RWPE2 (cell line): ENCODE results near the gene HOXC9.

ENCODE experiments used
- ATAC-seq: fragments of 200-7000 bp; cut with Tn5 transposase; 3 replicates; pipeline ENCODE4 v1.9.1; 2021; ENCODE audit warnings: low read depth
- DNase-seq: peaks from one replicate; pipeline ENCODE4 v3.0.0-alpha.2; 2020; ENCODE audit warnings: low spot score
- H3K27ac ChIP-seq: fragments of 450-650 bp; 2 replicates; pipeline ENCODE4 v1.5.1; 2017; ENCODE audit warnings: mild to moderate bottlenecking; ENCODE audit not compliant: poor library complexity, severe bottlenecking
- H3K27me3 ChIP-seq: fragments of 250-450 bp; sonication (Bioruptor Pico); 2 replicates; pipeline ENCODE4 v1.5.1; 2021; ENCODE audit warnings: mild to moderate bottlenecking, moderate library complexity; ENCODE audit not compliant: insufficient read depth, poor library complexity, severe bottlenecking
- H3K36me3 ChIP-seq: fragments of 250-450 bp; sonication (Bioruptor Pico); 2 replicates; pipeline ENCODE4 v1.5.1; 2020; ENCODE audit warnings: low read depth, mild to moderate bottlenecking, moderate library complexity
- H3K4me1 ChIP-seq: fragments of 250-450 bp; sonication (Bioruptor Pico); 2 replicates; pipeline ENCODE4 v1.5.1; 2021; ENCODE audit warnings: mild to moderate bottlenecking, moderate library complexity; ENCODE audit not compliant: insufficient read depth, poor library complexity, severe bottlenecking
- H3K4me3 ChIP-seq: fragments of 250-450 bp; sonication (Bioruptor Pico); 2 replicates; pipeline ENCODE4 v1.5.1; 2021; ENCODE audit warnings: mild to moderate bottlenecking, moderate library complexity; ENCODE audit not compliant: severe bottlenecking
- H3K9me3 ChIP-seq: fragments of 250-450 bp; sonication (Bioruptor Pico); 2 replicates; pipeline ENCODE4 v1.5.1; 2021; ENCODE audit warnings: mild to moderate bottlenecking, moderate library complexity; ENCODE audit not compliant: severe bottlenecking
- TF ChIP-seq, protein P1 (sequence below): fragments of 450-650 bp; IDR thresholded peaks from one replicate; pipeline ENCODE4 v1.5.1; 2017; ENCODE audit warnings: mild to moderate bottlenecking, moderate library complexity; ENCODE audit not compliant: poor library complexity, severe bottlenecking

Gene HOXC9

DNA sequence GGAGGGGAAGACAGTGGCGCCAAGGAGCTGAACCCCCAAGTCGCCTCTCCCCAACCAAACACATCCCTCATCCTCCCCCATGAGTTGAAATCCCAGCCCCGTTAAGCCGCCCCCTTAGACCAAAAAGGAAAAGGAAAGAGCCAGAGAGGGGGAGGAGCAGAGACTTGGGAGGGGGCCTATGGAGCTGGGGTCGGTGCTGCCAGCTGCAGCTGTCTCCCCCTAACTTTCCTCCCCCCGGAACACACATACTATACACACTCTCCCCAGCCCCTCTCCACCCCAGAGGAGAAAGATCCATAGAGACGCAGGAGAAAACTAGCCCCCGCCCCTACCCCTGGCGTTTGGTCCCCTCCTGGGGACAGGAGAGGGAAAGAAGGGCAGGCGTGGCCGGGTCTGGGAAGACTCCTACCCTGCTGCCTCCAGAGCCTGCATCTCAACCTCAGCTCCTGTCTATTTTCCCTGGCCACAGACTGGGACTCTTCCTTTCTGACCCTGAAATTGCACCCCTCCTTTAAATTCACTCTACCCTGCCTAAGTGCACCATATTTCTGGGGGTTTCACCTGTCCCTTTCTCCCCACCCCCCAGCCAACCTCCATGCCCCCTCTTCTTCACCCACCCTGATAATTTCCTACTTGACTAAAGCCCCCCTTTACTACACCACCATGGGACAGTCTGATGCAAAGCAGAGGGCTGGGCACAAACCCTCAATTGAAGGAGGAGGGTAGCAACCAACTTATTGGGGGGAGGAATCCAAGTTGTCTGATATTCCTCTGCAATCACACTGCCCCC lies 1.7 kb upstream of the HOXC9 start:
- no peak overlapping the region for H3K4me3 ChIP-seq
- TF ChIP-seq, protein P1, sequence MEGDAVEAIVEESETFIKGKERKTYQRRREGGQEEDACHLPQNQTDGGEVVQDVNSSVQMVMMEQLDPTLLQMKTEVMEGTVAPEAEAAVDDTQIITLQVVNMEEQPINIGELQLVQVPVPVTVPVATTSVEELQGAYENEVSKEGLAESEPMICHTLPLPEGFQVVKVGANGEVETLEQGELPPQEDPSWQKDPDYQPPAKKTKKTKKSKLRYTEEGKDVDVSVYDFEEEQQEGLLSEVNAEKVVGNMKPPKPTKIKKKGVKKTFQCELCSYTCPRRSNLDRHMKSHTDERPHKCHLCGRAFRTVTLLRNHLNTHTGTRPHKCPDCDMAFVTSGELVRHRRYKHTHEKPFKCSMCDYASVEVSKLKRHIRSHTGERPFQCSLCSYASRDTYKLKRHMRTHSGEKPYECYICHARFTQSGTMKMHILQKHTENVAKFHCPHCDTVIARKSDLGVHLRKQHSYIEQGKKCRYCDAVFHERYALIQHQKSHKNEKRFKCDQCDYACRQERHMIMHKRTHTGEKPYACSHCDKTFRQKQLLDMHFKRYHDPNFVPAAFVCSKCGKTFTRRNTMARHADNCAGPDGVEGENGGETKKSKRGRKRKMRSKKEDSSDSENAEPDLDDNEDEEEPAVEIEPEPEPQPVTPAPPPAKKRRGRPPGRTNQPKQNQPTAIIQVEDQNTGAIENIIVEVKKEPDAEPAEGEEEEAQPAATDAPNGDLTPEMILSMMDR: no peak
- DNase-seq: no peak

DNA sequence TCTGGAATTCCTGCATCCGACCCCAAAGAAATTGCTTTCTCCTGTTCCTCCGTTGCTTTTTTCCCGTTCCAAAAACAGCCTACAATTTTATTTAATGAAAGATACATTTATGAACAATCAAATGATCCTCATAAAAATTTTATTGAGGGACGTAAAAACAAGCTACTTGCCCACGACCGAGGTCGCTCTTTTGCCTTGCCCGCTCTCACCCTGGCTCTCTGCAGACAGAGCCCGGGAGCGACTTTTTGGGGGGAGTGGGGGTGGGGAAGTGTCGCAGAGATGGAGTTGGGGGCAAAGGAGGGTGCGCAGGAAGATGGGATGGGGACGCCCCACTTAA lies 1.1 kb upstream of the HOXC9 start:
- TF ChIP-seq, protein P1: no peak
- no peaks in the 10 kb centered on the region for H3K36me3 ChIP-seq
- ATAC-seq (no peak), DNase-seq (no peak)
- H3K9me3 ChIP-seq: no peaks in the 10 kb centered on the region
- peaks cover 90% of the 10 kb centered on the region for H3K27me3 ChIP-seq
- peak overlapping the region; percentile 44 for H3K4me3 ChIP-seq
- H3K27ac ChIP-seq: no peak overlapping the region
- no peaks in the 10 kb centered on the region for H3K4me1 ChIP-seq

More for the DNA sequence above, 1.7 kb upstream of the HOXC9 start:
- ATAC-seq: no peak
- Histone ChIP-seq H3K9me3 (no peaks in the 10 kb centered on the region), H3K4me1 (no peaks in the 10 kb centered on the region), H3K36me3 (no peaks in the 10 kb centered on the region), H3K27me3 (peaks cover 93% of the 10 kb centered on the region), H3K27ac (no peak overlapping the region)

DNA sequence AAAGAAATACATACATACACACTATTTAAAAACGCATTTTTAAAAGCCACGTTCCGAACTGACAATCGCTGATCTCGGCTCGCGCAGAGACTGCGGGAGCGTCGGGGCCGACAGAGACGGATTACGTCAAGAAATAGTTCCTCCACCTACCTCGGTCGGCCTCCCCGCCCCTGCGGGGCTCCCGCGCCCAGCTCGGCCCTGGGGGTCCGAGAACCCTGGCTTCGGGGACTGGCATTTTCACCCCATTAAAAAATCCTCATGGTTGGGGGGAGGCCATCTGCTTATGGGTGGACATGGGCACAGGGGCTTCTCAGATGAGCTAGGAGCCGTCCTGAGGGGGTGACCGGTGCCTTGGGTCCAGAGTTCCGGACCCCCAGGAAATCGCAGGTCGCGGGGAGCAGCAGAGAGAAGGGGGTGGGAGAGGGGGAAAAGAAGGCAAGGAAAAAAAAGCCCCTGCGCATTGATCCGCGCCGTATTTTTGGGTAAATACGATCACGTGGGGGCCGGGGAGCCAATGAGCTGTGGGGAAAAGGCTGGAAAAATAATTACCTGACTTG lies 324 bp upstream of the HOXC9 start:
- peaks cover 90% of the 10 kb centered on the region for H3K27me3 ChIP-seq
- DNase-seq: no peak
- H3K27ac ChIP-seq: peak overlapping the region; percentile 20
- H3K36me3 ChIP-seq: no peaks in the 10 kb centered on the region
- H3K9me3 ChIP-seq: no peaks in the 10 kb centered on the region
- no peaks in the 10 kb centered on the region for H3K4me1 ChIP-seq
- TF ChIP-seq, protein P1: no peak
- ATAC-seq: 0 out of 3 replicates have a peak, but pooled peaks have one; percentile 5
- H3K4me3 ChIP-seq: peak overlapping the region; percentile 44

DNA sequence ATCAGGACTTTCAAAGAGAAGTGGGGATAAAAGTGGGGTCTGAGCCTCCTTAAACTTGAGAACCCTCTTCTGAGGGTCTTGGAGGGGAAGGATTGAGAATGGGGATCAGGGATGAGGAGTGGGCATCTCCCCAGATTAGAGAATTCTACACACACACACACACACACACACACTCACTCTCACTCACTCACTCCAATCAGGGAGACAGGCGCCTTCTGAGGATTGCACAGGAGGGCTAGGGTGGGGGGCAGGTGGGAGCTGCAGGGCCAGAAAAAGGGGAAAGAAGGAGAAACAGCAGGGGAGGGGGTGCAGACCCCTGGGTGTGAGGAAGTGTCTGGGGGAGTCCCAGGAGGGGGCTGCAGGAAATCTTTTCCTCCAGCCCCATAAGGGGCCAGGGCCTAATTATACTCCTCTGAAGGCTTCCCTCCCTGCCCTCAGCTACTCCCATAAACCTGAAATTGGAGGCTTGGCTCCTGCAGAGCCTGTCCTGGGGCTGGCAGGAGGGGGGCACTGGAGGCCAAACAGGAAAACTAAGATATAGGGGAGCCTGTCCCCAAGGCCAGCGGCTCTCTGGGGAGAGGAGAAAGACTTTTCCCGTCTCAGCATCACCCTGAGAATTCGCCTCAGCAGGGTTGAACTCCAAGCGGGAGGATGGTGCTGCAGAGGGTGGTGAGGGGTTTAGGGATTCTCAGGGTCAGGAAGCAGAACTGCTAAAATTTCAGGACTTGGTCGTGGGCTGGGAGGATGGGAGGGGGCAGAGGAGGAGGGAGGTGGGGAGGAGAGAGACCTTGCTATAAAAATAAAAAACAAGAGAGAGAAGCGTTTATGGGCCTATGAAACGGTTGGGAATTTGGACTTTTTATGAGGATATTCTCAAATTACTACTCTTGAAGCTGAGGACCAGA lies 1.6 kb downstream of the HOXC9 start:
- Histone ChIP-seq H3K27ac (no peak overlapping the region), H3K9me3 (no peaks in the 10 kb centered on the region), H3K36me3 (no peaks in the 10 kb centered on the region), H3K4me1 (no peaks in the 10 kb centered on the region), H3K4me3 (no peak overlapping the region), H3K27me3 (peaks cover 90% of the 10 kb centered on the region)
- DNase-seq: no peak
- ATAC-seq: no peak
- TF ChIP-seq, protein P1: no peak
